HG03439 (cell line): ENCODE measurements around the gene AK9.
A peak's percentile ranks its signal among the peaks of the same experiment; 100 is the strongest.

ENCODE experiments used
- ATAC-seq: cut with Tn5 transposase; IDR thresholded peaks from one replicate; pipeline ENCODE4 v1.9.1; 2021; ENCODE audit warnings: mild to moderate bottlenecking, moderate library complexity; ENCODE audit not compliant: unreplicated experiment

Gene AK9

DNA sequence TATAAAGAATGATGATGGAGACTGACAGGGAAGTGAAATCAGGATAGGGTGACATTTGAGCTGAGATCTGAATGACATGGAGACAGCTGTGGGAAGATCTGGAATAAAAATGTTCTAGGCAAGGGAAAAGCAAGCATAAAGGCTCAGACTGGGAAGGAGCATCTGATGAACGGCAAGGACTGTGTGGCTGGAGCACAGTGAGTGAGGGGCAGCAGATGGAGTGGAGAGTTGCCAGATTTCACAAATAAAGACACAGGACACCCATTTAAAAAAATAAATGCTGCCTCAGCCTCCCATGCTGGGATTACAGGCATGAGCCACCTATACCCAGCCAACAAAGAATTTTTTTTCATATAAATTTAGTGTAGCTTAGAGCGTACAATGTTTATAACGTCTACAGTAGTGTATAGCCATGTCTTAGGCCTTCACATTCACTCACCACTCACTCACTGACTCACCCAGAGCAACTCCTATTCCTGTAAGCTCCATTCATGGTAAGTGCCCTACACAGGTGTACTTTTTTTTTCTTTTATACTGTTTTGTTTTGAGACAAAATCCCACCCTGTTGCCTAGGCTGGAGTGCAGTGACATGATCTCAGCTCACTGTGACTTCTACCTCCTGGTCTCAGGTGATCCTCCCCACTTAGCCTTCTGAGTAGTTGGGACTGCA is 205.6 kb downstream of the AK9 start:
- ATAC-seq: no peak

DNA sequence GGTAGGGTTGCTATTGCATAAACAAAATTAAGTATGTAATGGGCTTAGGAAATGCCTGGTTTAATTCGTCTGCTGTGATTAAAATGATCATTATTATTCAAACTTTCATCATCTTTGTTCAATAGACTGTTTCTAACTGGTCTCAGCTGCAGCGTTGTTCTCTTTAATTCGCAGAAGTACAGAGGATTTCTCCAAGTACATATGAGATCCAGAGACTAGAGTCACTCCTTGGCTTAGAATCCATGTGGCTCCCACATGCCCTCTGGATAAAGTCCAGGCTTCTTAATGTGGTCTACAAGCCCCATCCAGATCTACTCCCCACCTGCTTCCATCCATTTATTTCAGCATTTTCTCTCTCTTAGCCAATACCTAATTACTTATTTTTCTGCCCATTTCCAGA is 206.9 kb downstream of the AK9 start:
- ATAC-seq: no peak

DNA sequence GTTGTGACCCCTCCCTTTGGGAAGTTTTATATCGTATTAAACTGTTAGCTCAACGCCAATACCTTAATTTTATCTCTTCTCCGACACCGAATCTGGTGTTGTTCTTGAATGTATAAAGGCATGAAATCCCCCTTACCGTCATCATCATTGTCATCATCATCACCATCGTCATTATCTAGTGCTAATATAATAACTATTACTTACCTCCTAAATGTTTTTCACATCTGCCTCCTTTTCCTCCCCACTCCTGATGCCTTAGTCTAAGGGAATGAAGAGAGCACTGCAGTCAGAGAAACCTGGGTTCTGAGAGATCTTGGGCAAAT is 207.3 kb downstream of the AK9 start:
- peak; percentile 5 for ATAC-seq

- peak; percentile 84 for ATAC-seq
These were observed 207.9 kb downstream of the AK9 start, which contains the start of gene ZBTB24 for GRCh38 chr6:109482905-109483734. Gene ZBTB24 (minus strand): TSS chr6:109483219. CDS start chr6:109482026, 1,193 bp downstream.

DNA sequence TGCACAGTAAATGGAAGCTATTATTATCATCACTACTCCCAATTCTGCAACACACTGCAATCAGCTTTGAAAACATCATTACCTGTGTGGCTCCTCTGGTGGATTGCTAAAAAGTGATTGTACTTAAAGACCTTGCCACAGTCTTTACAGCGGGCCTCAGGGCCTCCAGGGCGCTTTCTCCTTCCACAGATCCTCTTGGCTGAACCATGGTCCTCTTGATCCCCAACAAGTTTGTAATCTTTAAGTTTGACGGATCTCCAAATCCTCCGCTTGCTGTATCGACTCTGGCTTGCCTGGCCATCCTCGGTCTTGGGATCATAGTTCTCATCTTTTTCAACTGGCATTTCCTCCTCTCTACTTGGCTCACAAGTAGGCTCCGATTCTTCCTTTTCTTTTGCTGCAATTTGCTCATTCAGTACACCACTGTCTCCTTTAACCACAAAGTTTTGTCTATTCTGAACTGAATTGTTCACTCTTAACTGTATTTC is 210.0 kb downstream of the AK9 start:
- ATAC-seq: no peak

GRCh38 chr6:109478841-109479624 is 212.0 kb downstream of the AK9 start:
- no peak for ATAC-seq

- no peak for ATAC-seq
These were observed 212.7 kb downstream of the AK9 start for GRCh38 chr6:109478222-109478805.

GRCh38 chr6:109477725-109478124 is 213.3 kb downstream of the AK9 start:
- ATAC-seq: no peak

- no peak for ATAC-seq
These were observed 213.8 kb downstream of the AK9 start for GRCh38 chr6:109477184-109477583.

GRCh38 chr6:109475625-109476024 is 215.4 kb downstream of the AK9 start:
- no peak for ATAC-seq

DNA sequence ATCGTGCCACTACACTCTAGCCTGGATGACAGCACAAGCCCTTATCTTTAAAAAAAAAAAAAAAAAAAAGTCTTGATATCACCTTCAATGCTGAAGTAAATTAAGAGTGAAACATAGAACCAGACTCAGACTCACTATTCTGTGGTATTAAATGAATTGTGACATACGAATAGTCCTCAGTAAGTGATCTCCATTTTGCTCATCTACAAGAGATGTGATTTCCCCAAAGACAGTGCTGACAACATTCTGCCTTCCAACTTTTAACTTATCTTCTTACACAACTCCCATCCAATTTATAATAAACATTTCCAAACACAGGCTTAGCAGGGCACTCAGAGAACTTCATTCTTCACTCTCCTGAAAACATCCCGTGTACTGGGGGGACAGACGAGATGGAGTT is 216.0 kb downstream of the AK9 start:
- no peak for ATAC-seq

GRCh38 chr6:109473120-109473519 is 217.9 kb downstream of the AK9 start:
- ATAC-seq: no peak

DNA sequence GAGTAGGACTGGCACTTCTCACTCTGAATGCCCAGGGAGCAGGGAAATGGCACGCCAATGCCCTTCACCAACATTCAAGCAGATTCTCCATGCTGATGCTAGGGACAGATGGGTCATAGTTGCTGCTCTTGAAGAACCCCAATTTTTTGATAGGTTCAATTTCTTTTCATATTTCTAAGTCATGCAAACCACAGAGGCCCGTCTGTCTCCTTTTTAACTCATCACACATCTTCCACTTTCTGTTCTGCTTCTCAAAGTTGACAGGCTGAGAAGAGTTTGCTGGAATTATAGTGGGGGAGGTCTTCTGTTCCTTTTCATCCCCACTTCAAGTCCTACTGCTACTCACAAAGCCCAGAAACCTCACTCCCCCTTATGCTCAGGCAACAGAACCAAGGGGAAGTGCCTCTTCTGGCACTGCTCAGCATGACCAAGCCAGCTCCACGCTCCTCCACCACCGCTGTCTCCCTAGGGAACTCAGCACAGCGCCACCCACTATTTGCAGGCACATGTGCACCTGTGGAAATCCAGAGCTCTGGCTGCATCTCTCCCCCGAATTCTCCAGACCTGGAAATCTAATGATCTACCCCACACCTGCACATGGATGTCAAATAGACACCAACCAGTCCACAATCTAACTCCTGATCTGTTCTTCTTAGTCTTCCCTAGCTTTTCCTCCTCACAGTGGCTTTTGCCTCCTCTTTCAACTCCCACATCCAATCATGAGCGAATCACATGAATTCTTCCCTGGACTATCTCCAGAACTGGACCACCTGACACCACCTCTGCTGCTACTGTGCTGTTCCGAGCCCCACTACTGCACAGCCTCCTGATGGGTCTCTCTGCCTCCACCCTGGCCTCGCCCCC is 218.6 kb downstream of the AK9 start:
- peak; percentile 65 for ATAC-seq

GRCh38 chr6:109471105-109471810 is 219.7 kb downstream of the AK9 start:
- ATAC-seq: no peak

GRCh38 chr6:109469591-109470189 is 221.3 kb downstream of the AK9 start:
- ATAC-seq: no peak

DNA sequence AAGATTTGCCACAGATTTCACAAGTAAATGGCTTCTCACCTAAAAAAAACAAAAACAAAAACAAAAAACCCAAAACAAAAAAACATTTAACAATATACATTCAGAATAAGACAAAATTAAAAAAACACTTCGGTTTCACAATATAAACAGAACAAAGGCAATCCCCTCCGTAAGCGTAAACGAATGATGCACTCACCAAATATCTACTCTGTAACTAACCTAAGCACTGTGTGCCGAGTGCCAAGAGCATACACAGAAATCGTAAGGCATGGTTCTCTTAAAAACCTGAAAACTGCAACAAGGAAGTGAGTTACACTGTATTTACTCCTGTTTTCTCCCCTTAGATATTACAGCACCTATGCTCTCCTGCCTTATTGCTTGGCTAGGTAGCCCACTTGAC is 223.3 kb downstream of the AK9 start:
- ATAC-seq: no peak

- no peak for ATAC-seq
These were observed 224.6 kb downstream of the AK9 start for GRCh38 chr6:109466212-109466923.

GRCh38 chr6:109465772-109466171 is 225.2 kb downstream of the AK9 start:
- ATAC-seq: no peak
